Measurements from ENCODE around the gene ZNF81.

DNA sequence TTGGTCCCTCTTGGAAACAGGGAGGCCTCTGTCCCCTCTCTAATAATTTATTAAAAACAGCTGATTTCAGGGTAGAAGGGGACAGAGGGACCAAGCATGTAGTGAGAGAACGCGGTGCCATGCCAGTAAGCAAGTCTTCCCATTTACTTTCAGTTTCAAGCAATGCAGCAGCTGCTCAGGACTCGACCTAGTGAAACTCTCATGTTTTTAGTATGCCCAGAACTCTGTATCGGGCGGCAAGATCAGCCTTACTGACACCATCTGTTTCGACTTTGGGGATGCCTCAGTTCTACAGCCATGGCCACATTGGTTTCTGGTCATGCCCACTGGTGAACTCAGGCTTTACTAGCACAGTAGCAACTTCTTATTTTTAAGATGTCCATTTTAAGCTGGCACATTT, 40.6 kb downstream of the ZNF81 start:
- TF ChIP-seq, protein P1, sequence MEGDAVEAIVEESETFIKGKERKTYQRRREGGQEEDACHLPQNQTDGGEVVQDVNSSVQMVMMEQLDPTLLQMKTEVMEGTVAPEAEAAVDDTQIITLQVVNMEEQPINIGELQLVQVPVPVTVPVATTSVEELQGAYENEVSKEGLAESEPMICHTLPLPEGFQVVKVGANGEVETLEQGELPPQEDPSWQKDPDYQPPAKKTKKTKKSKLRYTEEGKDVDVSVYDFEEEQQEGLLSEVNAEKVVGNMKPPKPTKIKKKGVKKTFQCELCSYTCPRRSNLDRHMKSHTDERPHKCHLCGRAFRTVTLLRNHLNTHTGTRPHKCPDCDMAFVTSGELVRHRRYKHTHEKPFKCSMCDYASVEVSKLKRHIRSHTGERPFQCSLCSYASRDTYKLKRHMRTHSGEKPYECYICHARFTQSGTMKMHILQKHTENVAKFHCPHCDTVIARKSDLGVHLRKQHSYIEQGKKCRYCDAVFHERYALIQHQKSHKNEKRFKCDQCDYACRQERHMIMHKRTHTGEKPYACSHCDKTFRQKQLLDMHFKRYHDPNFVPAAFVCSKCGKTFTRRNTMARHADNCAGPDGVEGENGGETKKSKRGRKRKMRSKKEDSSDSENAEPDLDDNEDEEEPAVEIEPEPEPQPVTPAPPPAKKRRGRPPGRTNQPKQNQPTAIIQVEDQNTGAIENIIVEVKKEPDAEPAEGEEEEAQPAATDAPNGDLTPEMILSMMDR (conservative IDR thresholded peaks at IDR 0.05): no peak
- TF ChIP-seq ZFX (IDR thresholded peaks at IDR 0.05): no peak

Data from C4-2B (cell line).